GM21515 (cell line): Measurements from ENCODE around the gene LYPD6B.

ENCODE experiments used
- ATAC-seq: cut with Tn5 transposase; IDR thresholded peaks from one replicate; pipeline ENCODE4 v1.9.1; 2021; ENCODE audit not compliant: unreplicated experiment

Gene LYPD6B

DNA sequence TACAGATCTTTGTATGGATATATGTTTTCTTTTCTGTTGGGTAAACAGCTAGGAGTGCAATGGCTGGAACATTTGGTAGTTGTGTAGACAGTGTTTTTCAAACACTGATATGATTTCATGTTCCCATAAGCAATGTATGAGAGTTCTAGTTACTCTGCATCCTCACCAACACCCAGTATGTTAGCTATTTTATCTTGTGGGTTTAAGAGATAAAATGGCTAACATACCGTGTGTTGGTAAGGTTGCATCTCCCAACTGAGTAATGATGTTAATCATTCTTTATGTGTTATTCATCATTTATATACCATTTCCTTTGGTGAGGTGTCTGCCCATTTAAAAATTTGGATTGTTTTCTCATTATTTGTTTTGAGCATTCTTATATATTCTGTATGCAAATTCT lies 65.7 kb downstream of the LYPD6B start:
- no peak for ATAC-seq

DNA sequence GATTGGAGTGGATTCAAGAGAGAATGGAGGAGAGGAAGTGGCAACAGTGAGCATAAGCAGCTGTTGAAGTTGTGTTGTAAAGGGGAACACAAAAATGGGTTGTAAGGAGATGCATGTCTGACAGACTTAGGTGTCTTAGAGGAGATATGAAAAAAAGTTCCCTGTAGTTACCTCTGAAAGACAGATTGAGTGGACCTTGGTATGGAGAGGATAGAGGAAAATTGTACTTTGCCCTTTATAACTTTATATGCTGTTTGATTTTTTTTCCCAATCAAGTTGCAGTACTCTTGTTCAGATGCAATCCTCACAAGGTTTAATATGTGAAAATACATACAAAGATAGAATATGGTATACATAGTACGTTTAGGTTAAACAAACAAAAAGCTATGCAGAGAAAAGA lies 73.6 kb downstream of the LYPD6B start:
- ATAC-seq: no peak

DNA sequence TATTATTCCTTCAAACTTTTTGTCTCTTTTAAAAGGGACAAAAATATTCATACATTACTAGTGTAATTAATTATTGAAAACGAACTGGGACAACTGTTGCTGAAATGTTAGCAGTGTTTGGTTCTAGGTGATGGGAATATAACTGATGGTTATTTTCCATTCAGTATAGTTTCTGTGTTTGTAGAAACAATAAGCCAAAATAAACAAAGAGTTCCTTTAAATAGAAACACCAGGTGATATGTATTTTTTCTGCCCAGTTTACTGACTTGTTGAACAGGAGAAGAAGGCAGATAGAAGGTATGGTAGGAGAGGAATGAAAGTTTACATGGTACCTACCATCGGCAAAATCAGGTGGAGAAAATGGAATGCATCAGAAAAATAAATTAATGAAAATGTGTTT lies 74.2 kb downstream of the LYPD6B start:
- ATAC-seq: no peak

- no peak for ATAC-seq
These were observed 77.3 kb downstream of the LYPD6B start for GRCh38 chr2:149115781-149116180.

- ATAC-seq: no peak
These were observed 80.9 kb downstream of the LYPD6B start for GRCh38 chr2:149119368-149119767.

- no peak for ATAC-seq
These were observed 84.0 kb downstream of the LYPD6B start for GRCh38 chr2:149122516-149122915.

DNA sequence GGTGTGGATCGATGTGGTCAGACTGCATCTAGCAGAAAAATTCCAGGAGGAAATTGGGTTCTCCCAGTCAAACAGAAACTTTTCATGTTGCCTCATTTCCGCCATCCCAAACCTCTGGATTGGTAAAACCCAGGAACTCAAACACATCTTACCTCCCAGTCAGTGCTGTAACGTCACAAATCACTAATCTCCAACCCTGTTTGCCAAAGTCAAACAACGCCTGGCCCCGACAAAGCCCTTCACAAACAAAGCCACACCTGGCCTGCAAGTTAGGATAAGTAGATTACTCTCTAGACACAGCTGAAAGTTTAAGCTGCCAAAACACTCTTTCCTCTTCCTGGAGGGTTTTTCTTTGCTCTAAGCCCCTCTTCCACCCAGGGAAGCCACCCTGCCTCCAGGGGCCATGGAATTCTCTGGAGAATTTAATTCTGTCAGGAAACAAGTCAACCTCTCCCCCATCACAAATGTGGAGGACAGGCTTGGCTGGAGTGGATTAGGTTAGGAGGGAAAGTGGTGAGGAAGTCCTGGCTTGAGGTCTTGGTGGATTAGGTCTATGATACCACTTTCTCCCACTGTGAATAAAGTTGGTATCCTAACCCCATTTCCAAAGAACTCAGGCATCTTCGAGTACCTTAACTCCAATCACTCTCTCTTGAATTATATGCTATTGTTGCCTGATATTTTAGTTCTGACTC lies 86.7 kb downstream of the LYPD6B start:
- ATAC-seq: no peak

DNA sequence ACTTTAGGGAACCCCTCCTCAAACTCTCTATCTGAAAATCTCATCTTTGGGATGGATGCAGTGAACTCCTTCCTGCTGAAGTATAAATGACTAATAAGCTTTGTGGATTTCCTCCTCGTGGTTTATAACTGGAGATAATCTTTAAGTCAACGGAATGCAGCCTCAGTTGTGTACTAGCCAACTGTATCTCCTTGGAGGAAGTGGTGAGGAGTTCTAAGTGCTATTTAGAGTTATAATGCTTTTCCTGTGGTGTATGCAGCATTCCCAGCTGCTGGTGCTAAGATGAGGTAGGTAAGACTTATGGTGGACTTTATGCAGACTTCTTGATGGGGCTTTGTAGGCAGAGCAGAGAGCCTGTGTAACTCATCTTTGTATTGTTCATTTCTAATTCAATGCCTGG lies 90.9 kb downstream of the LYPD6B start:
- no peak for ATAC-seq

- no peak for ATAC-seq
These were observed 93.8 kb downstream of the LYPD6B start for GRCh38 chr2:149132339-149132738.

DNA sequence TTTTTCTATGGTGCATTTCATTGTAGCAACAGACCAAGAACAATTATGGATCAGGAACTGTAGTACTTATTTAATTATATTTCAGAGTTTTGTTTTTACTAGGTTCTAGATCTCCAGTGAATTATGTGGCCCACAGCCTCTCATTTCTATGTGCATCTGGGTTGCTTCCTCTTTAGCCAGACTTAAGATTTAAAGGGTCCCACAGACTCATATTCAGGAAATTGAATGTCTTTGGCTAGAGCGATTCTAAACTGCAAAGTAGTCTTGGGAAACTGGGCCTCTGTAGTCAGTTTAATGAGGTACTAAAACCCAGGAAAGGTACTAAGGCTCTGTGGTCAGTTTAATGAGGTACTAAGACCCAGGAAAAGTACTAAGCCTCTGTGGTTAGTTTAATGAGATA lies 94.4 kb downstream of the LYPD6B start:
- no peak for ATAC-seq

DNA sequence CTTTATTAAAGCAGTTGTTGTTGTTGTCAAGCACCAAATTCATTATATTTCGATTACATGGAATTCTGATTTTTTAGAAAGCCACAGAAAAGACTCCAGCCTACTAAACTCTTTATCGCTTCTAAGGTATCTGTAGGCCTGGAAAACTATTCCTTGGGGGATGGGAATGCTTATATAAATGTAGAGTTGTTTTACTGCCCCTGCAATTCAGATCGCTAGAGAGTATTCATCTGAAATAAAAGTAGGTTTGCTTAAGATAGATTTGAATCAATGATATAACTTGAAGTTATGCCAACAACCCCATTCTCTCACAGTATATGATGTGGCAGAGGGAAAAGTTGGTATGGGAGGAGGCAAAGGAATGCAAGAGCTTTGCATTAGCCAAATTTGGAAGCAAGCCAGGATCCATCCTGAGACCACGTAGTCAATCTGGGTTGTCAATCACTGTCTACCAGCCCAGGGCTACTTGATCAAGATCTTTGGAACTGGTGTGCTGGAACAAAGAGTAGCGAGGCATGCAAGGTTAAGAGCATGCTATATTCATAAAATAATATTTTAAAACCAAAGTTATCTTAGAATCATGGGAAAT lies 95.9 kb downstream of the LYPD6B start:
- no peak for ATAC-seq

- no peak for ATAC-seq
These were observed 97.6 kb downstream of the LYPD6B start for GRCh38 chr2:149136111-149136510.

GRCh38 chr2:149141046-149141445 lies 102.5 kb downstream of the LYPD6B start:
- no peak for ATAC-seq

DNA sequence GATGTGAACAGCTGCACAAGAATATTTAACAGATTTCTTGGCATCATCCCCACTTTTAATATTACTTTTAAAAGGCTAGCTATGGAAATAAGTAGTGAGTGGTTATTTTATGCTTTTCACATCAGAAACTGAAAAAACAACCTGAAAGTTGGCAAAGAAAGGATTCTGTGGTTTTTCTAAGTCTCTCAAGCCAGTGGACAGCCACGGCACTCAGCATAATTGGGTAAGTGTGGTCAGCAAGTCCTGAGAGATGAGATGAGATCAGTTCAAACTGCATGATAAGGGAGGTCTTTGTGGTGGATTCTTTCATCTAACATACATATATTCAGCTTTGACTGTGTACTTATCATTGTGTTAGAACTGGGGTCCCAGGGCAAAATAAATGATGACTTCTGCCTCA lies 105.2 kb downstream of the LYPD6B start:
- no peak for ATAC-seq

- ATAC-seq: no peak
These were observed 107.1 kb downstream of the LYPD6B start for GRCh38 chr2:149145314-149146295.

DNA sequence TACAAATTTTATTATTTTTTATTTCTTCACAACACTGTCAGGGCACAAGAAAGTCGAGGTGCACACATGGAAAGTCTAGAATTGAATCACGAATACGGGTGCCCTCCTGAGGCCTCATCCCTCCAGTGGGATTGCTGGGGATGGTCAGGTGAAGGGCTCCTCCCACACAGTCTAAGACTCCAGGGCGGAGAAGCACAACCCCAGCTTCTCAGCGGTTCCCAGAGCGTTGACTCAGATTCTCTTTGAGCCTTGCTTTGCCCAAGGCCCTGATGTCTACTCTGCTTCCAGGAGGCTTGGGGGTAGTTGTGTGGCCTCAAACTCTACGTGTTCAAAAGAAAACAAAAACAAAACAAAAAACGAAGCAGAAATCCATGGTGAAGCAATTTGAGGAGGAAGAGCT lies 108.4 kb downstream of the LYPD6B start:
- ATAC-seq: no peak

- no peak for ATAC-seq
These were observed 109.9 kb downstream of the LYPD6B start for GRCh38 chr2:149148194-149149006.

- ATAC-seq: no peak
These were observed 110.5 kb downstream of the LYPD6B start for GRCh38 chr2:149149007-149149297.

DNA sequence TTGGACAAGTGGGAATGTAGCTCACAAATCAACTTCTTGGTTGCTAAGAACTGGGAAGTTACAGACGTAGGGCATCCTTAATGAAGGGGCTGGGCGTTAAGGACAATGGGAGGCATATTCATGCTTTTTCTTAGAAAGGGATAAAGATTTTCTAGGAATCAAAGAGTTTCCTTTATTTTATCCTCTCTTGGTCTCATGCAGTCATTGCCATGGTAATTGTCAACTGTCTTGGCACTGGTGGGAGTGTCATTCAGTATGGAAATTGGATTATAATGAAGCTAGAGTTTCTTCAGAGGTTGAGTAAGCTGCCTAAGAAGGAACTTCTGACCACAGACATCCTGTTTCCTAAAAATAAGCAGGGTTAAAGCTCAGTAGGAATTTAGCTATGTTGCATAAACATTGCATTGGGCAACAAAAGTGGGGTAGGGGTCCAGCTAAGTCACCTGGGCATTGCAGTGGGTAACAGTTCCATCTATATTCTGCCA lies 114.0 kb downstream of the LYPD6B start:
- ATAC-seq: no peak

DNA sequence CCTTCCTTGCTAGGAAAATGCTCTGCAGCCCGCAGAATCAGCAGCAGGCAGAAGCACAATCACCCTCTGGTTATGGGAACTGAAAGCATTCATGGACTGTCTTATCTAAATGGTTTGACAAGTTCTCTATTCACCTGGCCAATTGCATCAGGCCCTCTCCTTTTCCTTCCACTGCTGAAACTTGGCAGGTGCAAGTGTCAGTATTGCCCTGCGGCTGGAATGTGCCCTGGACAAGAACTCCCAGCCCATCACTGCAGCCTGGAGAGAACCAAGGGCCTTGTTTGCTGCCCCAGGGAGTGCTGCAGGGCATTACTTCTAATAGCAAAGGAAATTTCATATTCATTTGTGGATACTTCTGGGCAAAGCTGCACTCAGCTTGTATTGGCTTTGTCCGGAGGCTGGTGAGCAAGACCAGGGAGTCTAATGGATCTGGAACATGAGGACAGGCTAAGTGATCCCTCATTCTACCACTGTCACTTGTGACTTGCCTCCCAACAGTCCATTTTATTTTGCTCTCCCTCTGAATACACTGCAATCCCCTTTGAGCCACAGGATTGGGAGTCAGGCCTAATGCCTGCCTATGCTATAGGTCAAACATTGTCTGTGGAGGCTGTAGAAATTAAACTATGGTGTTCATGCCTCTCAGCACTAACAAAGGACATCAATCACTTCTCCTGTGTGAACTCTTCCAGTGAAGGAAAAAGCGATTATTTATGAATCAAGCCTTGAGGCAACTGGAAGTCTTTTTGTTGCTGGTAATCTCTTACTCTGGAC lies 116.9 kb downstream of the LYPD6B start:
- ATAC-seq: no peak
